HepG2 (cell line): ENCODE measurements around the gene PKNOX2. TPM values are rescaled to one million over a fixed set of nuclear protein-coding genes. Genes with fewer than 3 reads are reported as not detected.

Experiments
- ATAC-seq: fragments of 200-7000 bp; cut with Tn5 transposase; 3 replicates; pipeline ENCODE4 v1.9.1; 2020; ENCODE audit warnings: mild to moderate bottlenecking, moderate library complexity
- BruUV-seq: library from RNA; stranded (reverse); fragments of 400-500 nt; replicated peaks from 2 replicates; lab custom pipeline; 2021; lab: Mats Ljungman, UMichigan
- CTCF ChIA-PET: fragments of 300-600 bp; formaldehyde crosslinking; extraction: SDS; loops from one replicate; lab custom pipeline; 2021; ENCODE audit warnings: low total read pairs, inconsistent platforms, low intra/inter-chr PET ratio; lab: Yijun Ruan, JAX
- POLR2A ChIA-PET: fragments of 350-600 bp; sonication (Branson Sonifier 250); formaldehyde crosslinking; loops from one replicate; lab custom pipeline; 2020; ENCODE audit warnings: antibody characterized with exemption, inconsistent platforms; lab: Yijun Ruan, JAX
- DNase-seq: peaks from one replicate; pipeline ENCODE4 v3.0.0-alpha.2; 2015; ENCODE audit warnings: low spot score
- FAIRE-seq: peaks from 3 replicates; lab custom pipeline; 2011; peaks lifted over from hg19 to GRCh38; lab: Jason Lieb, UNC
- H2AFZ ChIP-seq: one replicate; pipeline ENCODE4 v1.6.1; 2011; ENCODE audit warnings: low read length, inconsistent platforms
- H3K27ac ChIP-seq: fragments of 300-600 bp; 3 replicates; pipeline ENCODE4 v1.8.0; 2011; ENCODE audit warnings: mixed run types, mild to moderate bottlenecking, mixed read lengths, low read length, inconsistent platforms; ENCODE audit not compliant: insufficient read depth; ENCODE audit errors: extremely low read length
- H3K27me3 ChIP-seq, 2 experiments: fragments of 200-600 bp in 1 of 2; 2 replicates in 1 of 2; 3 replicates in 1 of 2; pipeline versions ENCODE4 v1.6.0 to v1.8.0; 2011; ENCODE audit warnings: low read length in 2 of 2, mild to moderate bottlenecking in 2 of 2, moderate library complexity in 2 of 2, inconsistent platforms in 1 of 2; ENCODE audit not compliant: insufficient read depth in 2 of 2, control insufficient read depth in 1 of 2
- H3K36me3 ChIP-seq, 2 experiments: fragments of 200-600 bp in 1 of 2; replicated peaks in 1 of 2; 2 replicates in 1 of 2; 3 replicates in 1 of 2; pipeline versions ENCODE4 v1.5.1 to v1.8.0; 2011; ENCODE audit warnings: low read length in 2 of 2, inconsistent platforms in 1 of 2; ENCODE audit not compliant: insufficient read depth in 2 of 2, control insufficient read depth in 1 of 2
- H3K4me1 ChIP-seq: 2 replicates; pipeline ENCODE4 v1.5.1; 2012; ENCODE audit warnings: low read length, inconsistent platforms; ENCODE audit not compliant: insufficient read depth
- H3K4me2 ChIP-seq: 2 replicates; pipeline ENCODE4 v1.6.0; 2011; ENCODE audit warnings: low read depth, low read length, inconsistent platforms
- H3K4me3 ChIP-seq, 3 experiments: fragments of 200-600 bp in 1 of 3; sonication (generic), shearing (Covaris generic) in 1 of 3; replicated peaks in 1 of 3; 2 replicates each; pipeline ENCODE4 v1.5.1; 2011 to 2016; ENCODE audit warnings: low read length in 3 of 3, inconsistent platforms in 2 of 3, low read depth in 2 of 3, mild to moderate bottlenecking in 2 of 3, control low read depth in 1 of 3, mixed read lengths in 1 of 3; ENCODE audit not compliant: insufficient read depth in 1 of 3
- H3K79me2 ChIP-seq: one replicate; pipeline ENCODE4 v1.6.1; 2011; ENCODE audit warnings: low read length, inconsistent platforms; ENCODE audit not compliant: insufficient read depth
- H3K9ac ChIP-seq: 2 replicates; pipeline ENCODE4 v1.6.0; 2011; ENCODE audit warnings: mild to moderate bottlenecking, low read depth, low read length, inconsistent platforms; ENCODE audit not compliant: insufficient read depth
- H3K9me3 ChIP-seq: 2 replicates; pipeline ENCODE4 v1.5.1; 2012; ENCODE audit warnings: mild to moderate bottlenecking, low read length
- H4K20me1 ChIP-seq: 2 replicates; pipeline ENCODE4 v1.6.0; 2011; ENCODE audit warnings: inconsistent platforms, mild to moderate bottlenecking, low read length, moderate library complexity; ENCODE audit not compliant: insufficient read depth
- CREB1 ChIP-seq, 2 experiments: fragments of 450-650 bp in 1 of 2; IDR thresholded peaks; 2 replicates each; pipeline ENCODE4 v1.6.1; 2016 to 2017; ENCODE audit warnings: control low read depth in 1 of 2, mild to moderate bottlenecking in 1 of 2, missing compliant biosample characterization in 1 of 2, missing genetic modification characterization in 1 of 2
- ETV5 ChIP-seq: IDR thresholded peaks from 2 replicates; pipeline ENCODE4 v1.6.1; 2018; ENCODE audit warnings: missing biosample characterization, missing genetic modification reagents, inconsistent platforms, borderline replicate concordance
- MBNL3 ChIP-seq: fragments of 250-450 bp; sonication (Bioruptor Pico); conservative IDR thresholded peaks from 2 replicates; pipeline ENCODE4 v1.8.0; 2022; ENCODE audit warnings: mild to moderate bottlenecking, inconsistent platforms
- SKI ChIP-seq: fragments of 450-650 bp; IDR thresholded peaks from one replicate; pipeline ENCODE4 v1.6.1; 2018; ENCODE audit warnings: mild to moderate bottlenecking; ENCODE audit not compliant: partially characterized antibody
- TRAFD1 ChIP-seq: sonication (generic); formaldehyde crosslinking; IDR thresholded peaks from 2 replicates; pipeline ENCODE4 v1.5.1; 2020; ENCODE audit warnings: missing genetic modification reagents, mild to moderate bottlenecking, borderline replicate concordance
- TRIM24 ChIP-seq: sonication (generic); formaldehyde crosslinking; IDR thresholded peaks from 2 replicates; pipeline ENCODE4 v1.8.0; 2022; ENCODE audit warnings: mild to moderate bottlenecking, missing genetic modification reagents
- TSC22D2 ChIP-seq: sonication (generic); formaldehyde crosslinking; IDR thresholded peaks from 2 replicates; pipeline ENCODE4 v1.5.1; 2020; ENCODE audit warnings: missing genetic modification reagents, mild to moderate bottlenecking, borderline replicate concordance
- ZNF160 ChIP-seq: sonication (generic); formaldehyde crosslinking; IDR thresholded peaks from 2 replicates; pipeline ENCODE4 v1.8.0; 2022; ENCODE audit warnings: mild to moderate bottlenecking, inconsistent platforms, missing genetic modification reagents
- ZNF205 ChIP-seq: IDR thresholded peaks from 2 replicates; pipeline ENCODE4 v1.6.1; 2018; ENCODE audit warnings: missing biosample characterization, missing genetic modification reagents
- ZNF24 ChIP-seq: fragments of 450-650 bp; IDR thresholded peaks from 2 replicates; pipeline ENCODE4 v1.6.1; 2017; ENCODE audit warnings: antibody characterized with exemption, mild to moderate bottlenecking
- ZNF318 ChIP-seq: sonication (generic); formaldehyde crosslinking; IDR thresholded peaks from 2 replicates; pipeline ENCODE4 v1.4.0; 2020; ENCODE audit warnings: mild to moderate bottlenecking, missing genetic modification reagents
- WGBS: methylation state at CpG from one replicate; pipeline ENCODE4 v1.1.6; 2017; ENCODE audit warnings: low lambda C conversion rate; 5-methylcytosine and 5-hydroxymethylcytosine counted together
- in situ Hi-C: cut with HindIII; loops from 2 replicates; pipeline ENCODE4 v1.10.0; 2017; ENCODE audit warnings: low pct_unique_long_range_greater_than_20kb; ENCODE audit not compliant: extremely low pct_ligation_motif_present
- intact Hi-C: fragments of 100-400 bp; cut with micrococcal nuclease; formaldehyde crosslinking; loops from one replicate; pipeline ENCODE4 v1.10.0; 2022; ENCODE audit not compliant: unreplicated experiment
- polyA plus RNA-seq, 8 experiments: library from polyadenylated mRNA; depleted of rRNA in 3 of 8; stranded (reverse) in 7 of 8; unstranded in 1 of 8; fragments of >200 nt; fragmentation: Illumina TruSeq in 4 of 8; extraction: Trizol in 4 of 8; gene quantifications; 2 replicates each; pipeline versions ENCODE4 v1.2.1 to v1.2.3, GENCODE V29; 2011 to 2016; ENCODE audit warnings: low read depth in 4 of 8, missing spikeins in 1 of 8, mixed read lengths in 1 of 8; ENCODE audit not compliant: insufficient read depth in 1 of 8
- total RNA-seq, 5 experiments: library from RNA; depleted of rRNA; stranded (reverse); fragments of >200 nt; fragmentation: Illumina TruSeq; extraction: Trizol; gene quantifications; 2 replicates each; pipeline ENCODE4 v1.2.3, GENCODE V29; 2016; ENCODE audit warnings: low read depth in 1 of 5
- TF ChIP-seq, protein P1 (sequence below): sonication (generic); formaldehyde crosslinking; IDR thresholded peaks from 2 replicates; pipeline ENCODE4 v1.5.1; 2020; ENCODE audit warnings: missing genetic modification reagents, mild to moderate bottlenecking, borderline replicate concordance

Gene PKNOX2
- total and polyA plus RNA-seq, 2 of the 13 experiments (the other 11 are each of a cell fraction or from before 2014, with no cell fraction given) = not detected

DNA sequence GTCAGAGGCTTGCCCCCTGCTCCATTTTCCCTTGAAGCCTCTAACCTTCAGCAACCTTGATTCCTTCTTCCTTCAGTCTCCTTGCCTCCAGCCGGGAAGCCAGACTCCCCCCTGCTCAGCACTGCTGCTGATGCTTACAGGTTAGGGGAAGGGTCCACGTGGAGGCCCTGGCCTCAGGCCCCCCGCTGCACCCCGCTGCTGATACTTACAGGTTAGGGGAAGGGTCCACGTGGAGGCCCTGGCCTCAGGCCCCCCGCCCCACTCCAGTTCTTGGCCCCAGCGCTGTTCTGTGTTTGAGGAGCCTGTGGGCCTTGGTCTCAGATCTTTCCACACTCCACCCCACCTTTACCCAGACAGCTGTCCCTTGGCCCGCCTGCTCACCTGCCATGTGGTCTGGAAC, 25.6 kb upstream of the PKNOX2 start:
- H4K20me1 ChIP-seq = no peaks in the 10 kb centered on the region
- H3K27ac ChIP-seq = no peak overlapping the region
- WGBS = 29% methylated on average over 8 of the region's 8 CpGs
- no peak overlapping the region for H2AFZ ChIP-seq
- ChIA-PET CTCF (no interaction called here), POLR2A (no interaction called here)
- H3K9me3 ChIP-seq = no peaks in the 10 kb centered on the region
- no peaks in the 10 kb centered on the region for H3K36me3 ChIP-seq
- H3K4me2 ChIP-seq = no peak overlapping the region
- in situ Hi-C loops (no loop called here), intact Hi-C loops (no loop called here)
- no peak overlapping the region for H3K9ac ChIP-seq
- DNase-seq = no peak
- peaks cover 5% of the 10 kb centered on the region; the same call in 1 of the 2 replicates for H3K4me1 ChIP-seq
- peaks cover 2 to 52% of the 10 kb centered on the region in 2 experiments for H3K27me3 ChIP-seq
- ATAC-seq = no peak
- no peak overlapping the region for H3K4me3 ChIP-seq
- no peak for FAIRE-seq
- BruUV-seq = no TSS peak
- no peaks in the 10 kb centered on the region for H3K79me2 ChIP-seq
- TF ChIP-seq MBNL3 (no peak), CREB1 (IDR thresholded peaks at IDR 0.05) (no peak), CREB1 (CRISPR knock-in tag; IDR thresholded peaks at IDR 0.05) (no peak), ZNF24 (no peak), TSC22D2 (CRISPR knock-in tag) (no peak), TRIM24 (no peak), SKI (no peak), ZNF318 (CRISPR knock-in tag) (no peak), ZNF160 (no peak), TRAFD1 (CRISPR knock-in tag) (no peak), ZNF205 (CRISPR knock-in tag) (no peak), ETV5 (CRISPR knock-in tag) (no peak)
- TF ChIP-seq, protein P1, sequence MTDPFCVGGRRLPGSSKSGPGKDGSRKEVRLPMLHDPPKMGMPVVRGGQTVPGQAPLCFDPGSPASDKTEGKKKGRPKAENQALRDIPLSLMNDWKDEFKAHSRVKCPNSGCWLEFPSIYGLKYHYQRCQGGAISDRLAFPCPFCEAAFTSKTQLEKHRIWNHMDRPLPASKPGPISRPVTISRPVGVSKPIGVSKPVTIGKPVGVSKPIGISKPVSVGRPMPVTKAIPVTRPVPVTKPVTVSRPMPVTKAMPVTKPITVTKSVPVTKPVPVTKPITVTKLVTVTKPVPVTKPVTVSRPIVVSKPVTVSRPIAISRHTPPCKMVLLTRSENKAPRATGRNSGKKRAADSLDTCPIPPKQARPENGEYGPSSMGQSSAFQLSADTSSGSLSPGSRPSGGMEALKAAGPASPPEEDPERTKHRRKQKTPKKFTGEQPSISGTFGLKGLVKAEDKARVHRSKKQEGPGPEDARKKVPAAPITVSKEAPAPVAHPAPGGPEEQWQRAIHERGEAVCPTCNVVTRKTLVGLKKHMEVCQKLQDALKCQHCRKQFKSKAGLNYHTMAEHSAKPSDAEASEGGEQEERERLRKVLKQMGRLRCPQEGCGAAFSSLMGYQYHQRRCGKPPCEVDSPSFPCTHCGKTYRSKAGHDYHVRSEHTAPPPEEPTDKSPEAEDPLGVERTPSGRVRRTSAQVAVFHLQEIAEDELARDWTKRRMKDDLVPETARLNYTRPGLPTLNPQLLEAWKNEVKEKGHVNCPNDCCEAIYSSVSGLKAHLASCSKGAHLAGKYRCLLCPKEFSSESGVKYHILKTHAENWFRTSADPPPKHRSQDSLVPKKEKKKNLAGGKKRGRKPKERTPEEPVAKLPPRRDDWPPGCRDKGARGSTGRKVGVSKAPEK (CRISPR knock-in tag) = no peak
